CD4-positive, alpha-beta T cell treated with Interferon alpha-2 for 1 hour (primary cell): ENCODE results near the gene CACNA1C.
"Not testable (repeated sequence)": the region's sequence is repeated elsewhere in the genome, so short reads cannot be mapped to it uniquely, and the experiment has no call there.

ENCODE experiments used
- DNase-seq, 2 donors: peaks; one replicate each; pipeline ENCODE4 v3.0.0-alpha.2; 2020 to 2022

The CACNA1C gene

GRCh38 chr12:2076728-2077127 is 23.9 kb downstream of the CACNA1C start:
- no peak for DNase-seq

GRCh38 chr12:2080604-2081003 is 27.8 kb downstream of the CACNA1C start:
- no peak for DNase-seq

- DNase-seq = no peak
Measured at GRCh38 chr12:2082321-2082720, 29.5 kb downstream of the CACNA1C start.

- DNase-seq = no peak
Measured at GRCh38 chr12:2083008-2083407, 30.2 kb downstream of the CACNA1C start.

GRCh38 chr12:2083561-2083960 is 30.8 kb downstream of the CACNA1C start:
- DNase-seq = no peak

GRCh38 chr12:2084553-2085296 is 31.9 kb downstream of the CACNA1C start:
- no peak for DNase-seq

- DNase-seq = no peak
Measured at GRCh38 chr12:2092354-2092753, 39.6 kb downstream of the CACNA1C start.

- DNase-seq = no peak
Measured at GRCh38 chr12:2092890-2093289, 40.1 kb downstream of the CACNA1C start.

- DNase-seq = no peak
Measured at GRCh38 chr12:2094597-2094996, 41.8 kb downstream of the CACNA1C start.

GRCh38 chr12:2095878-2096277 is 43.1 kb downstream of the CACNA1C start:
- no peak for DNase-seq

- no peak for DNase-seq
Measured at GRCh38 chr12:2097617-2098016, 44.8 kb downstream of the CACNA1C start.

GRCh38 chr12:2098852-2099251 is 46.1 kb downstream of the CACNA1C start:
- no peak for DNase-seq

- no peak for DNase-seq
Measured at GRCh38 chr12:2099595-2099994, 46.8 kb downstream of the CACNA1C start.

- no peak for DNase-seq
Measured at GRCh38 chr12:2101359-2101758, 48.6 kb downstream of the CACNA1C start.

- no peak for DNase-seq
Measured at GRCh38 chr12:2101771-2102170, 49.0 kb downstream of the CACNA1C start.

- not testable (repeated sequence) for DNase-seq
Measured at GRCh38 chr12:2102736-2103135, 49.9 kb downstream of the CACNA1C start.

GRCh38 chr12:2105387-2105786 is 52.6 kb downstream of the CACNA1C start:
- not testable (repeated sequence) for DNase-seq

GRCh38 chr12:2108166-2108565 is 55.4 kb downstream of the CACNA1C start:
- no peak for DNase-seq

- no peak for DNase-seq
Measured at GRCh38 chr12:2108975-2109671, 56.3 kb downstream of the CACNA1C start.

GRCh38 chr12:2110127-2110526 is 57.3 kb downstream of the CACNA1C start:
- no peak for DNase-seq

- no peak for DNase-seq
Measured at GRCh38 chr12:2110849-2111566, 58.2 kb downstream of the CACNA1C start.

GRCh38 chr12:2111826-2112225 is 59.0 kb downstream of the CACNA1C start:
- no peak for DNase-seq

GRCh38 chr12:2112401-2112800 is 59.6 kb downstream of the CACNA1C start:
- DNase-seq = no peak
